Stimulated activated CD8-positive, alpha-beta memory T cell treated with anti-CD3 and anti-CD28 coated beads, Interleukin-4, amount 100 ng/mL, for 24 hours (primary cell): ENCODE results near the gene KRT86.
A peak's percentile ranks its signal among the peaks of the same experiment; 100 is the strongest.
"Not testable (repeated sequence)": the region's sequence is repeated elsewhere in the genome, so short reads cannot be mapped to it uniquely, and the experiment has no call there.

Experiments used
- DNase-seq: peaks from one replicate; pipeline ENCODE4 v3.0.0-alpha.2; 2020; ENCODE audit warnings: low read depth

The KRT86 gene

DNA sequence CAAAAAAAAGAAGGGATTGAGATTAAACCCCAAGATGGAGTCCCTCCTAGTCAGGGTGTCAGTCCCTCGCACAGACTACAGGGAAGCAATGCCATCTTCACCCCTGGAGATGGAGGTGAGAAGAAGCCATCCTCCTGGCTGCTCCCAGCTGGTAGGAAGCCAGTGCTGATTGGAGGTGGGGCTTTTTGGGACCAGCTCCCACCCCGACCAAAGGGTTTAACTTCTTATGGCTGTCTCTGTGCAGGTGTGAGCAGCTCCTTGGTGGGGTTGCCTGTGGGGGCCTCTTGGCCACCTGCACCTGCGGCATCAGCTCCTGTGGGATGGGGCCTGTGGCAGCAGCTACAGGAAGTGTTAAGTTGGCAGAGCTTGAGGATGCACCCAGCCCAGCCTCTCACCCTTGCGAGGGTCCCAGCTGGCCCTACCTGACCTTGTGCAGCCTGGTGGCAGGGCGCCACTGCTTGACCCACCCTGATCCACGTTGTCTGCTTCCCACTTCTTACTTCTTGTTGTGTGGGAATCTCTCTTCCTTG lies 3.8 kb upstream of the KRT86 start:
- DNase-seq, result no peak

DNA sequence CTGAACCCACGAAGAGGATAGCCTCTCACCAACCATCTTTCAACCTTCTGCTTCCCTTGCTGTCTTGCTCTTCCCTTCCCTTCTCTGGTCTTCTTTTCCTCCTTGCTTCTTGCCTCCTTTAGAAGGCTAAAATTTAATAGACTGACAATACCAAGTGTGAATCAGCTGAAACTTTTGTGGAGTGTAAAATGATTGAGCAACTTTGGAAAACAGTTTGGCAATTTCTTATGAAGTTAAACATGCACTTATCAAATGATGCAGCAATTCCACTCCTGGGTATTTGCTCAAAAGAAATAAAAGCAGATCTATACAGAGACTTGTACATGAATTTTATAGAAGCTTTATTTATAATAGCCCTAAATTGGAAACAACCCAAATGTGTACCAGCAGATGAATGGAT lies 3.3 kb upstream of the KRT86 start:
- no peak for DNase-seq

DNA sequence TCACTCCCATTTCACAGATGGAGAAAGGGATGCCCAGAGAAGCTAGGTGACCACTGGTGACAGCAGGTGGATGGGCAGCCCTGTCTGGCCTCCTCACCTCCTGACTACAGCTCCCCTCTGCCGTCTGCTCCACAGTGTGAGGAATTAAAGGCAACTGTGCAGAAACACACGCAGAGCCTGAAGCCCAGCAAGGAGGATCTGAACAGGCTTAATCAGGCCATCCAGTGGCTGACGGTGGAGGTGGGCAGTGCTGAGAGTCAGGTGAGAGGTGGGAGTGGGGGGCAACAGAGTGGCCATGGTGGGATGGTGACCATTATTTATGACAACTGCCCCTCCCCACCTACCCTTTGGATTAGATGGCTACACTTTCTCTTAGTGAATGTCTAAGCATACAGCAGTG lies 1.2 kb downstream of the KRT86 start:
- DNase-seq, result no peak

DNA sequence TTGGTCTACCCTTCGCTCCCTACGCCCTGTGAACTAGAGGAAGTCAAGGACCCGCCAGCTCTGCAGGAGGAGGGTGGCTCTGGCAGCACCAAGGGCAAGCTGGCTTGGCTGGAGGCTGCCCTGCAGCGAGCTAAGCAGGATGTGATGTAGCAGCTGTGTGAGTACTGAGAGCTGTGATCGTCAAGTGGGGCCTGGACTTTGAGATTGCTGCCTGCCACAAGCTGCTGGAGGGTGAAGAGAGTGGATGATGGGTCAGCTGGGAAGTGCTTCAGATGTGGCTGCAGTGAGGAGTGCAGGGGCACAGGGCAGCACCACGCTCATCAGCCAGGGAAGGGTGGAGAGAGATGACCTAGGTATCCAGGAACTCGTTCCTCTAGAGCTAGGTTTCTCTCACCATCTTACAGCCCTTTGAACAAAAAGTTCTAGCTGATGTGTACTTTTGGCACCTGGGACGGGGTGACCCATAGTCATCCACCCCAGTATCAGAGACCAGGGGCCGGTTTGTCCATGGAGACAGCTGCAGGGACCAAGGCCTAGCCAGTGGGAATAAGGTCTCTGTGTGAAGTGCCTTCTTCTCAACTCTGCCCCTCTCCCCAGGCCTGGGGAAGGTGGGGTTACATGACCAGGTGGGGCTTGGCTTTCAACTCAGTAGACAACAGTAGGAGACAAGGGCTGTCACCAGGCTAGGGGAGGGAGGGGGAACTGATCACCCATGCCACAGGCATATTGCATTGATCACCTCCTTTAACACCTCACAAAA lies 3.2 kb downstream of the KRT86 start:
- no peak for DNase-seq

DNA sequence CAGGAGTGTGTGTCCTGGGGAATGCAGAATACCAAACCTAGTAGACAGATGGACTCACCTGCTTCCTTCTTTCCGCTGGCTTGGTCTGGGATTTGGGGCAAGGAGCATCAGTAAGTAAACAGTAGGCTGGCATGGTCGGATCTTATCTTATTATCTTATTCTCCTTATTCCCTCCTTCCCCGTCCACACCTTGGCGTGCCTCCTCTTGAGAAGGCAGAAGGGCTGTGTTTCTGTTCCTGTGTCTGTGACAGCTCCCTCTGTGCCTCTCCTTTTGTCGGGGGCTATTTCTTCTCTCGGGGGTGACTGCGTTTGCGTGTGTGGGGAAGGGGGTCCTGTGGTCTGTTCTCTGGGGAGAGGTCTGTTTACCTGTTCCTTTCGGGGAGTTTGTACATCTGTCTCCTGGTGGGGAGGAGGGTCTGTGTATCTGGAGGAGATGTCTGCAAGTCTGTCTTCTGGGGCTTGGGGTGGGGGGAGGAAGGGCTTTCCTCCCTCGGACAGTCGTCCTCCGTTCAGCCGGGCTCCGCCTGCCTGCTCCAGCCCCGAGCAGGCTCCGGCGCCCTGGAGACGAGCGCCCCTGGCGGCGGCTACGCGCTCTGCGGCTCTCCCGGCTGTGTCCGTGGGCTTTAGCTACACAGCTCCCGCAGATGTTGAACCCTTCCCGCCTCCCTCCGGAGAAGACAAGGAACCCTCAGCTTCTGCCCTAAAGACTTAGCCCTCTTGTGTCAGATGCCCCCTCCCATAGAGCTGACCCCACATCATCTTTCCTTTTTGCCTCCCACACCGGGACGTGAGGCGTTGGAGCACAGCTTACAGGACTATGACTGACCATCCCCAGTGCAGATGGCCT lies 4.4 kb downstream of the KRT86 start:
- DNase-seq, result peak; percentile 56

DNA sequence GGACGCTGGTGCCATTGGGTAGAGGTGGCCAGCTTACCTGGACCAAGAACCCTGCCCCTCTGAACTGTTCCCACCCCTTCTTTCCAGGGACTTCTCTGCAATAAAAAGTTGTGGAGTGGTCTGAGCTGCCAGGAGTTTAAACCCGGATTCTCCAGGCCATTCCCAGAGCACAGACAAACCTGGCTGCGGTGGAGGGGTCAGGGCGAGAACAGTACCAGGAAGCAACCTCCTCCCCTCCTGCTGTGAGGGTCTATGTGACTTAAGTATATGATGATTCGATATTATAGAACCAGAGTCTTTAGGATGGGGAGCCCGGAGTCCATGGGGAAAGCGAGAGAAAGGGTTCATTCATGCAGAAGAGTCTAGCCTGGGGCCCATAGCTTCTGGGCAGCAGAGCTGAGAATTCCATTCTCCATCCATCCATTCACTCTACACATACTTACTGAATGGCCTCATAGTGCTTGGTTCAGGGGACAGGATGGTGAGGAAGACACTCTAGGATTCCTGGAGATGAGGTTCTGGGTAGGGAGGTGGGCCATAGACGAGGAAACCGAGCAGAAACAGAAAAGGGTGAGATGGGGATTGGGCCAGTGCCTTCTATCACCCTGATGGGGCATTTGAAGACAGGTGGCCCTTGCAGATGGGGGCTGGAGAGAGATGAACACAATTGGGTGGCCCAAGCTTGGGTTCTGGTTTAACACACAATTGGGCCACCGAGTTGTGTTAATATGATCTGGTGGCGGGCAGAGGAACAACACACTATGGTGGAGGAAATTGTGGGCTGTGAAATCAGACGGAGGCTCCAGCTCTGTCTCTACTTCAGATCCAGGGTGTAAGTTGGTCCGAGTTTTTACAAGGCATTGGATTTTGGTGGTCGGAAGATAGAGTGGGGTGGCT lies 5.2 kb downstream of the KRT86 start:
- DNase-seq, result no peak

DNA sequence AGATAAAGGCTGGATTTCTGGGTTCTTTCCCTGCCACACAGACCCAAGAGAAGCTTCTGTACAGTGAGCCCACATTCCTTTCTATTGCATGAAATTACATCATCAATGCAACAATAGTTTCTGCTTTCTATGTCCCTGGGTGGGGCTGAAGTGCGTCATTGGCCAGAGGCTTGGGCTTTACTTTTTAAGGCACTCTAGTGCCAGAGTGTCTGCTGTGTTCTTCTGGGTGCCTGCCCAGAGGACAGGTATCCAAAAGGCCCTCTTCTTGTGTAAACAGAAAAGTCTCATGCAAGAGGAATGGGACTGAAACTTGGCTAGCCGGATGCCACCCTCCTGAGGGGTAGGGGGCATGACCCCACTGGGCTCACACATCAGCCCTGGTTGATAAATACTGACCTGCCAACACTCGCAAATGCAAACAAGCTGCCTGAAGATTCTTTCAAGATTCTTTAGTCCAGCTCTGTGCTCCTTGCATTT lies 5.9 kb downstream of the KRT86 start:
- DNase-seq, result no peak

DNA sequence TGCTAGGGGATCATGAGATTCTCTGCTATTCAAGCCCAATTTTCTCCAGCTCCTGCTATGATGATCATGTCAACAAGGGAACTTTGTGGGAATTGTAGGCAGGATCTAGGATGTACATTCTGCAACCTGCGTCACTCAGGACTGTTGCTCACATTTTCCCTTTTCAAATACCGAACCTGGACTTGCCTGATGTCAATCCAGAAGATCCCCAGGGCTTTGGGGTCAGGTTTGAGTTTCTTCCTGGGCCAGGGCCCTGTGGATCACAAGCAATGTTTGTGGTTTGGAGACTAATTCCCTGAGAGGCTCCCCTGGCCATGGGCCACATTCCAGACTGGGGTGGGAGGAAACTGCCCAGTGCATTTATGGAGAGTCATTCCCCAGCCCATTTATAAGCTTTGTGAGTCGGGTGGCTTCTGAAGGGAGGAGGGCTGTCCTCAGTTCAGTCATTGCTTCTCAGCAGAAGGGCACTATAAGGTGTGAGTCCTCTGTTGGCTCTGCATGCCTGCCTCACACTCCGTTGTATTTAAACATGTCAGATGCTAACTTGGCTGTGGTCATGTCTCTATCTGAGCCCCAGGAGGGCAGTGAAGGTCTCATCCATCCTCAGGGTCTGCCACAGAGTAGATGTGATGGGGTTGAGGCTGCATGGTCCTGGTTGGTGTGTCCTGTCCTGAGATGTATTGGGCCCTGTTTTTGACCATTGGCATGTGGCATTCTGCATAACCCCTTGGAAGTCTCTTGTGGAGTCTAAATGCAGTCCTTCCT lies 6.5 kb downstream of the KRT86 start:
- DNase-seq, result no peak

DNA sequence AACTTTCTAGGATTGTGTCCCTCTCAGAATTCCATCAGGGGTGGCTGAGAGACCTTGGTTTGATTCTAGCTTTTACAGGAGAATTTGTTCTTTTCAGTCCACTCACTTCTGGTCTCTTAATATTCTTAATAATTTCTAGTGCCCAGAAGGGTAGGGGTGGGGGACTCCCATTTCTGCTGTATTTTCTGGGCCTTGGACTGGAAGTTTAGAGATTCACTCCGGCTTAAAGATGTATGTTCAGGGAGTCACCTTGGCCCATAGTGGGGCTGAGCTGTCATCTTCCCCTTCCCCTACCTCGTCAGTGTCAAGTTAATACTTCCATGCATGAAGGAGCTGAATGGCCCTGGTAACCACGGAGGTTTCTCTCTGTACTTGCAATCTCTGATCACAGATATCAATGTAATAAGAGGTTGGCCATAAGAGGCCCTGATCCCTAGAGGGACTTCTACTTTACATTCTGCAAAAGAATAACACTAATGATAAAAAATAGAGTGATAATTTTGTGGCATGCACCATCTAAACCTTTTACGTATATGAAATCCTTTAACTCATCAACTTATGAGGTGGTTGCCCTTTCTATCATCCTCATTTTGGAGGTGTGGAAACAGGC lies 10.2 kb downstream of the KRT86 start:
- no peak for DNase-seq

DNA sequence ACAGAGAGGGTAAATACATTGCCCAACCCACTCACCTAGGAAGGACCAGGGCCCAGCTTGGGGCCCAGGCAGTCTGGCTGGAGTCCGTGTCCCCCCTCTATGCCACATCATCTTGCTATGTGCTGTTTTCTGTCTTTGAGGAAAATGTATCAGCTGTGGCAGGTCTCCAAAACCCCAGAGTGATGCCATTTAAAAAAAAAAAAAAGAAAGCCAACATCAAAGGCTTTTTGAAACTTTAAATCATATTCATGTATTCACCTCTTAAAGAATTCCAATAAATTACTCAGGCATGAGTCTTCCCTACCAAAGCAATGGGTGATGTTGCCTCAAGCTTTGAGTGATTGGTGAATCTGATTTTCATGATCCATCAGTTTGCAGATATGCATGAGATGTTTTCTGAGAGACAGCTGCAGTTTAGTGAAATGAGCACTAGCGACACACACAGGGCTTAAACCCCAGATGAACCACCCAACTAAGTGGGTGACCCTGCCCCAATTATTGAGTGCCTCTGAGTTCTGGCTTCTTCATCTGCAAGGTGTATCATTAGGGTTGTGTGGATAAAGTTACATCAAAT lies 10.8 kb downstream of the KRT86 start:
- DNase-seq, result no peak

DNA sequence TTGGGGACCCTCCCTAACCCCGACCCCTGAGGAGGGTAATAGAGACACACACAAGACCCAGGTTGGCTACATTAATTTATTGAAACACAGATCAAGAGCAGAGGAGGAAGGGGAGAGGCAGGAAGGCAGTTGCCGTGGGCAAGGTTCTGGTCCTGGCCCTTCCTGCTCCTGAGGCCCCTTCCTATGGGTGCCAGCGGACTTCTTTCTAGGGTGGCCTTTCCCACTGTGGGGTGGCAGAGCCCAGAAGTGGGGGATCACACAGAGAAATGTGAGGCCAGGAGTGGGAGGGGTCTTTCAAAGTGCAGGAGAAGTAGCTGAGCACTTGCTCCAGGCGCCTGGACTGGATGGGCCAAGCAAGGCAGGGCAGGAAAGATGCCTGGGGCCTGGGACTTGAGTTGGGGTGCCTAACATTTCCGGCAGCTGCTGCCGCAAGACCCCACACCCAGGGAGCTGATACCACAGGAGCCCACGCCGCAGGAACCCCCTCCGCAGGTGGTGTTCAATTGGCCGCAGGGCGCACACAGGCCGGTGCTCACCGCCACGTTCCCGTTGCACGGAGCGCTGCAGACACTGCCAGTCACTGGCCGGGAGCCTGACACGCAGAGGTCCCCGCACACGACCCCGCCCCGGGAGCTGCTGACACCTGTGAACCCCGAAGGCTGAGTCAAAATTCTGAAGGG lies 11.5 kb downstream of the KRT86 start:
- DNase-seq, result no peak

DNA sequence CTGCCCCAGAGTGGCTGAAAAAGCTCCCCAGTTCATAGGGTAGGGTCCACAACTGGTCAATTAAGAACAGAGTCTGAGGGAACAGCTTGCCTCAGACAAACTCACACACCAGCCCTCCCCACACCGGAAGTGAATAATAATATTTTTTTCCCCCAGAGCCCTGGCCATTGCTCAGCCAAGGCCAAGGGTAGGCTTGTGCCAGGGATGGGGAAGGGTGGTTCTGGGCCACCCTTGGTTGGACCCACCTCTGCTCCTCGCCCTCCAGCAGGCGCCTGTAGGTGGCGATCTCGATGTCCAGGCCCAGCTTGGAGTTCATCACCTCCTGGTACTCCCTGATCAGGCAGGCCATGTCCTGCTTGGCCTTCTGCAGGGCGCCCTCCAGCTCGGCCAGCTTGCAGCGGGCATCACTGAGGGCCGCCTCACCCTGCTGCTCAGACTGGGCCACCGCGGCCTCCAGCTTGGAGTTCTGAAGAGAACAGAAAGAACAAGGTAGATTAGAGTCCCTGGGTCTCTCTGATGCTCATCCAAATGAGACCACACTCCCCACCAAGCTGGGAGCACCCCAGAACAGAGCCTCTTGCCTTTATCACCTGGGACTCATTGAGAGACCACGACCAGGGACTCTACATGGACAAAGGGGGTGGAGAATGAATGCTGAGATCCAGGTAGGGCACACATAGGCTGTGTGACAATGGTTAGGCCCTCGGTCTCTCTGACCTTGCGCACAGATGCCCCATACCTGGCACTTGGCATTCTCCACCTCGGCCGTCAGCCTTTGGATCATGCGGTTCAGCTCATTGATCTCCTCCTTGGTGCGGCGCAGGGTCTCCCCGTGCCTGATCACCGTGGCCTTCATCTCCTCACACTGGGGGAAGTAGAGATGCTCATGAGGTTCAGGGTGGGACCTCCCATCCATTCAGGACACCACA lies 12.7 kb downstream of the KRT86 start:
- not testable (repeated sequence) for DNase-seq

DNA sequence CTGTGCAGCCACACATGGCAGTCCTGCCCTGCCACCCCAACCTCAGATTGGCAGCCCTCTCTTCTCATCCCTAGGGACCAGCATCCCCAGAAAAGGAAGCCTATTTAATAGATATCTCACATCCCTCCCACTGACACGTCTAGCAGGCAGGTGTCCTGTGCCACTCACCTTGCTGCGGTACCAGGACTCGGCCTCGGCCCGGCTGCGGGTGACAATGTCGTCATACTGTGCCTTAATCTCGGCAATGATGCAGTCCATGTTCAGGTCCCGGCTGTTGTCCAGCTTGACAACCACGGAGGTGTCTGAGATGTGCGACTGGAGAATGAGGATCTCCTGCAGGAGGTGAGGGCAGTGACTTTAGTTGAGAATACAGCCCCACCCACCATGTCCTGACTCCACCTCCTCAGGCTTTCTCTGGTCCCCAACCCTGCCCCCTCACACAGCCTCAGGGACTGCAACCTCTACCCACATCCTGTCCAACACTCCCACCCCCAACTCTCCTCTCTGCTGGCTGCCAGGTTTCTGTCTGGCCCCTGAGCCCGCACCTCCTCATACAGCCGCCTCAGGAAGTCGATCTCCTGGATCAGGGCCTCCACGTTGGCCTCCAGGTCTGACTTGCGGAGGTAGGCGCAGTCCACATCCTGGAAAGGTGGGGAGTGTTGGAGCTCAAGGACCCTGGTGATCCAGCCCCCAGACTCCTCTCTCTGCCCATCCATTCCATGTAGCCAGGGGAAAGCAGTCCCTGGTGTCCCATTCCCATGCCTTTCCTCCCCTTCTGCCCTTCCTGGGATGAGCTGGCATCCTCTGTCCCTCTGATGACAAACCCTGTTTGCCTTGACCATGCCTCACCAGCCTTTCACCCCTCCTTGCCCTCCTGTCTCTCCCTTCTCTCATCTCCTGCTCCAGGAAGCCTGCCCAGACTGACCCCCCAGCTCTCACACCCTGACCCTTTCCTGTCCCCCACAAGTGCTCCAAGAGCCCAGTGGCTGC lies 13.7 kb downstream of the KRT86 start:
- not testable (repeated sequence) for DNase-seq

DNA sequence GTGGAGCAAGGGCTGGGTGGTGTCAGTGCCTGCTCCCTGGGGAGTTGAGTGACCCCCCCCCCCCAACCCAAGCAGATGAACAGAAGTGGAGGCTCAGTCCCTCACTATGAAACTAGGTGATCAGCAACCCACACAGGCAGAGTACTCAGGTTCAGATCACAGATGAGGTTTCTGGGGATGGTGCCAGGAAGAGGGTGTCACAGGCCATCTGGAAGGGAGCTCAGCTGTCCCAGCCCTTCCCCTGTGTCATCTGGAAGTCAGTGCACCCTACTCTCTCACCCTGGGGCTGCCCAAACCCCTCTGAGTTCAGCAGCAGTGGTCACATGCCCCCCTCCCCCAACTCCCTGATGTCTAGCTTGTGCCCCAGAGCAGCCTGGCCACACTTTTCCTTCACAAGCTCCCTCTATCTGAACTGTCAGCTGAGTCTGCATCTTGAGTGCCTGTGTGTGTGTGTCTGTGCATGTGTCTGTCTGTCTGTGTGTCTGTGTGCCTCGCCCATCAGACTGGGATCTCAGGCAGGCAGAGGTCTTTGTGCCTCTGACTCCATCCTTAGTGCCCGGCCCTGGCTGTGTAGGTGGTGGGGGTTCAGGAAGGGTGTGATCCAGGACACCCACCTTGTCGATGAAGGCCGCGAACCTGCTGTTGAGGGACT lies 16.2 kb downstream of the KRT86 start:
- not testable (repeated sequence) for DNase-seq

DNA sequence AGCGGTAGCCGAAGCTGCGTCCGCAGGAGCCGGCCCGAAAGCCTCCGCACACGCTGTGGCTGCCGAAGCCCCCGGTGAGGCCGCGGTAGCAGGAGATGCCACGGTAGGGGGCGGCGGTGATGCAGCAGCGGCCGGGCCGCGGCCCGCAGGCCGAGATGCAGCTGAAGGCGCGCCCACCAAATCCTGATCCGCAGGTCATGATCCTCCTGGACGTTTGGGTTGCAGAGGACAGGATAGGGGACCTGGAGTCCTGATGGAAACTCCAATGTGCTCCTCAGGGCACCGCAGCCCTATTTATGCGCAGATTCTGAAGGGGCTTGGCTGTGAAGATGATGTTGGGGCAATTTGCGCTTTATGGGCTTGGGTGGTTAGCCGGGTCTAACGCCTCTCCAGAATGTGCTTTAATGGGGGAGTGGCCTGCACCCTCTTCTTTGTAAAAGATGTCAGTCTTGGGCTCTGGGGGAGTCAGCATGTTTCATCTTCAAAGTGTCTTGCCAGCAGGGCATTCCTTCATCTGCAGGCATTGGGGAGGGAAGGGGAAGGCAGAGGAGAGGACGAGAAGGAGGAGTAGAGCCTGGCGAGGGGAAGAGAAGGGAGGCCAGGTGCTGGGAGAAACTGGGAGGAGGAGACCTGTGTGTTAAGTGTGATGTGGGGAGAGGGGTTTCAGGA lies 17.0 kb downstream of the KRT86 start, which contains the start of gene KRT81:
TSS of gene KRT81 (minus strand) at position 268 of the 669 bp plus-strand sequence. CDS start at position 199, 69 bp downstream.
- no peak for DNase-seq

DNA sequence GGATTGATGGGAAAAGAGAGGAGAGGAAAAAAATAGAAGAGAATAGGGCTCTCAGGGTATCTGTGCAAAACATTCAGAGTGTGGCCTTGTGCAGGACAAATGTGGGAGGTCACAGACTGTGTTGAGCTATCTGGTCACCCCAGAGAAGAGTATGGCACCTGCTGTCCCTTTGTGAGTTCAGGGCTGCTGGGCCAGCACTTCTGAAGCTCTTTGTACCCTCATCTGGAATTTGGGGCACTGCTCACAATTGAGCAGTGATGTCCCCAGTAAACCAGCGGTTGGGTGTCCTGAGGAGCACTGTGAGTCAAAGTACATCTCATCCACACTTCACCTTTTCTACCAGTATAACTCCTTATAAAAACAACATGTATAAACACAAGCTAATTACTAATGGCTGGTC lies 19.5 kb downstream of the KRT86 start:
- no peak for DNase-seq
